ENCODE results near the gene PLEKHG7. TPM values are rescaled to one million over a fixed set of nuclear protein-coding genes. Genes with fewer than 3 reads are reported as not detected.

The PLEKHG7 gene
- polyA plus RNA-seq, 1 donor (not counting 4 experiments of a cell fraction or from before 2014, with no cell fraction given), result not detected

DNA sequence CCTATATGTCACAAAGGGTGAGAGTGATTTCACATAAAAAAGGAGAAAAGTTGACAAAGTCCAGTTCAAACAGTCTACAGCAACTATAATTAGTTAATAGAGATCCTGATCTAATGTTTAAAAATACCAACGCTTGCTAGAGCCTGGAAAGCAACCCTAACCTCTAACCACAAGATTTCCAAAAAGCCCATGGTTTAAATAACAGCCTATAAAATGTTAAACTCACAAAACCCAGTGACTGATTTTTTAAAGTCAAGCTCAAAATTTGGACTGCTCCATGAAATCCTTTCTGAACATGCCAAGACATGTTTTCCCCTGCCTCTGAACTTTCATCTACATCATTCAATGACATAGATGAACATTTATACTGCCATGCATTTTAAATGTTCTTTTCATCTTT is 81.6 kb downstream of the PLEKHG7 start:
- peak; percentile 11 for DNase-seq (ENCODE audit: low read depth, low spot score)
- Histone ChIP-seq H3K27ac (ENCODE audit: control insufficient read depth, insufficient read depth, low read length) (peak overlapping the region; percentile 23), H3K9me1 (ENCODE audit: control insufficient read depth, extremely low read depth, insufficient read depth, low read length) (no peaks in the 10 kb centered on the region), H3K79me2 (ENCODE audit: control insufficient read depth, insufficient read depth, low read length) (no peaks in the 10 kb centered on the region), H3K36me3 (ENCODE audit: control insufficient read depth in 2 of 2, extremely low read depth in 1 of 2, insufficient read depth in 2 of 2, low read length in 2 of 2) (peaks cover 0 to 5% of the 10 kb centered on the region in 2 experiments), H3K4me3 (ENCODE audit: control insufficient read depth in 2 of 3, extremely low read depth in 1 of 3, insufficient read depth in 2 of 3, low read depth in 1 of 3, low read length in 3 of 3) (no peak overlapping the region), H2AFZ (ENCODE audit: control insufficient read depth, low read length) (no peak overlapping the region), H3K9ac (ENCODE audit: control insufficient read depth, extremely low read depth, insufficient read depth, low read length) (no peak overlapping the region), H3K9me3 (ENCODE audit: control insufficient read depth, low read depth, low read length) (no peaks in the 10 kb centered on the region), H4K20me1 (ENCODE audit: control insufficient read depth, extremely low read depth, insufficient read depth, low read length) (no peaks in the 10 kb centered on the region), H3K27me3 (ENCODE audit: control insufficient read depth, extremely low read depth, insufficient read depth, low read length) (no peaks in the 10 kb centered on the region), H3K4me1 (ENCODE audit: control insufficient read depth, extremely low read depth, insufficient read depth, low read length) (peaks cover 9% of the 10 kb centered on the region), H3K4me2 (ENCODE audit: control insufficient read depth, extremely low read depth, insufficient read depth, low read depth, low read length) (peak overlapping the region; percentile 47)
- peak; percentile 65 for FAIRE-seq
- dilution Hi-C loops (cut with MboI; ENCODE audit: extremely low pct_ligation_motif_present, low sequenced_read_pairs), result no loop called here
- TF ChIP-seq, protein P1, sequence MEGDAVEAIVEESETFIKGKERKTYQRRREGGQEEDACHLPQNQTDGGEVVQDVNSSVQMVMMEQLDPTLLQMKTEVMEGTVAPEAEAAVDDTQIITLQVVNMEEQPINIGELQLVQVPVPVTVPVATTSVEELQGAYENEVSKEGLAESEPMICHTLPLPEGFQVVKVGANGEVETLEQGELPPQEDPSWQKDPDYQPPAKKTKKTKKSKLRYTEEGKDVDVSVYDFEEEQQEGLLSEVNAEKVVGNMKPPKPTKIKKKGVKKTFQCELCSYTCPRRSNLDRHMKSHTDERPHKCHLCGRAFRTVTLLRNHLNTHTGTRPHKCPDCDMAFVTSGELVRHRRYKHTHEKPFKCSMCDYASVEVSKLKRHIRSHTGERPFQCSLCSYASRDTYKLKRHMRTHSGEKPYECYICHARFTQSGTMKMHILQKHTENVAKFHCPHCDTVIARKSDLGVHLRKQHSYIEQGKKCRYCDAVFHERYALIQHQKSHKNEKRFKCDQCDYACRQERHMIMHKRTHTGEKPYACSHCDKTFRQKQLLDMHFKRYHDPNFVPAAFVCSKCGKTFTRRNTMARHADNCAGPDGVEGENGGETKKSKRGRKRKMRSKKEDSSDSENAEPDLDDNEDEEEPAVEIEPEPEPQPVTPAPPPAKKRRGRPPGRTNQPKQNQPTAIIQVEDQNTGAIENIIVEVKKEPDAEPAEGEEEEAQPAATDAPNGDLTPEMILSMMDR (optimal IDR thresholded peaks at IDR 0.05 in 1 of 3, IDR thresholded peaks at IDR 0.05 in 1 of 3, conservative IDR thresholded peaks at IDR 0.05 in 1 of 3; ENCODE audit: extremely low read depth in 1 of 3, insufficient read depth in 2 of 3, low read length in 3 of 3), result no peak
- TF ChIP-seq EZH2 (IDR thresholded peaks at IDR 0.05; ENCODE audit: low read length), result no peak

DNA sequence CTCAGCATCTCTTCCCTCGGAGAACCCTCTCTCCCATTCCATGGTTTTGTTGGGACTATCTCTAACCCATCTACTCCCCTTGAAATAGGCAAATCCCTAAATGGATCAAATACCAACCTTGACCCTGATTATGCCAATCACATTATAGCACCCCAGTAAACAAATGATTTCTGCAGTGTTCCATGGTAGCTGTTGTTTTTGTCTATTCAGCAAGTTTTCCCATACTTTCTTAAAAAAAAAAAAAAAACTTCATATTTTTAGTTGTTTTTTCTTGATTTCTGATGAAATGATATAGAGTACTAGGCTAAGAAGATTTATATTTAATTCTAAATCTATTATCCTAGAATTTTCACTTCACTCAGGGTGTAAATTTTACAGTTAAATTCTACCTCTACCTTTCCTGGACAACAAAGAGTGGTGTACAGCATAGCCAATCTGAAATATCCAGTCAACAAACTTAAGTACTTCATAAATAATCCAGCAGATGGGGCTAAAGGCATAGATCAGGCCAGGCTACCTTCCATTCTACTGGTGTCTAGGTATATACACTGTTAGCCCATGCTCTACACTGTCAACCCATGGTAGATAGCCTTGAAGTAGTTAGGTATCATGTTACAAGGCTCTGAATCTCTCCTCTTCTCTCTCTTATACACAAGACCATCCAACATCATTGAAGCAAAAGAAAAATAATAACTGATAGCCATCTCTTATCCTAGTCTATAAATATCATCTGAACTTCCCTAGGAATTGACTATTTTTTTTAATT is 82.2 kb downstream of the PLEKHG7 start:
- dilution Hi-C loops (cut with MboI; ENCODE audit: extremely low pct_ligation_motif_present, low sequenced_read_pairs), result no loop called here
- Histone ChIP-seq H2AFZ (ENCODE audit: control insufficient read depth, low read length) (no peak overlapping the region), H3K4me3 (ENCODE audit: control insufficient read depth in 2 of 3, extremely low read depth in 1 of 3, insufficient read depth in 2 of 3, low read depth in 1 of 3, low read length in 3 of 3) (no peak overlapping the region), H4K20me1 (ENCODE audit: control insufficient read depth, extremely low read depth, insufficient read depth, low read length) (no peaks in the 10 kb centered on the region), H3K27me3 (ENCODE audit: control insufficient read depth, extremely low read depth, insufficient read depth, low read length) (no peaks in the 10 kb centered on the region), H3K36me3 (ENCODE audit: control insufficient read depth in 2 of 2, extremely low read depth in 1 of 2, insufficient read depth in 2 of 2, low read length in 2 of 2) (peaks cover 0 to 5% of the 10 kb centered on the region in 2 experiments), H3K9me3 (ENCODE audit: control insufficient read depth, low read depth, low read length) (no peaks in the 10 kb centered on the region), H3K4me1 (ENCODE audit: control insufficient read depth, extremely low read depth, insufficient read depth, low read length) (peaks cover 9% of the 10 kb centered on the region), H3K27ac (ENCODE audit: control insufficient read depth, insufficient read depth, low read length) (peak overlapping the region; percentile 19), H3K9ac (ENCODE audit: control insufficient read depth, extremely low read depth, insufficient read depth, low read length) (no peak overlapping the region), H3K9me1 (ENCODE audit: control insufficient read depth, extremely low read depth, insufficient read depth, low read length) (no peaks in the 10 kb centered on the region), H3K79me2 (ENCODE audit: control insufficient read depth, insufficient read depth, low read length) (no peaks in the 10 kb centered on the region), H3K4me2 (ENCODE audit: control insufficient read depth, extremely low read depth, insufficient read depth, low read depth, low read length) (peak overlapping the region; percentile 47)
- FAIRE-seq, result peak; percentile 86
- DNase-seq (ENCODE audit: low read depth, low spot score), result peak; percentile 52
- TF ChIP-seq EZH2 (IDR thresholded peaks at IDR 0.05; ENCODE audit: low read length), result no peak
- TF ChIP-seq, protein P1 (optimal IDR thresholded peaks at IDR 0.05 in 1 of 3, IDR thresholded peaks at IDR 0.05 in 1 of 3, conservative IDR thresholded peaks at IDR 0.05 in 1 of 3; ENCODE audit: extremely low read depth in 1 of 3, insufficient read depth in 2 of 3, low read length in 3 of 3), result peak; percentile 31 to 66 (median 53)
